HG02943 (cell line): ENCODE results near the gene ZSCAN18.
"Not testable (repeated sequence)": the region's sequence is repeated elsewhere in the genome, so short reads cannot be mapped to it uniquely, and the experiment has no call there.

Source experiments
- ATAC-seq: cut with Tn5 transposase; IDR thresholded peaks from one replicate; pipeline ENCODE4 v1.9.1; 2021; ENCODE audit warnings: mild to moderate bottlenecking, low read depth, moderate library complexity; ENCODE audit not compliant: unreplicated experiment

The ZSCAN18 gene

GRCh38 chr19:58097781-58098681 is at the start of gene ZSCAN18:
Gene ZSCAN18, minus strand, starts transcription at chr19:58098231. Its CDS starts 7,964 bp downstream, at chr19:58090267.
- ATAC-seq: no peak

GRCh38 chr19:58147475-58147874 is 49.4 kb upstream of the ZSCAN18 start:
- ATAC-seq: not testable (repeated sequence)

- no peak for ATAC-seq
Observed at GRCh38 chr19:58145849-58146248, 47.8 kb upstream of the ZSCAN18 start.

- no peak for ATAC-seq
Observed at GRCh38 chr19:58134244-58134643, 36.2 kb upstream of the ZSCAN18 start.

GRCh38 chr19:58129284-58129683 is 31.3 kb upstream of the ZSCAN18 start:
- no peak for ATAC-seq

GRCh38 chr19:58128041-58128685 is 30.1 kb upstream of the ZSCAN18 start:
- ATAC-seq: no peak

- no peak for ATAC-seq
Observed at GRCh38 chr19:58123354-58123753, 25.3 kb upstream of the ZSCAN18 start.

- no peak for ATAC-seq
Observed at GRCh38 chr19:58118979-58119733, 21.1 kb upstream of the ZSCAN18 start.

- ATAC-seq: no peak
Observed at GRCh38 chr19:58117841-58118575, 20.0 kb upstream of the ZSCAN18 start.

- no peak for ATAC-seq
Observed at GRCh38 chr19:58108546-58108817, 10.5 kb upstream of the ZSCAN18 start.

GRCh38 chr19:58107778-58108545 is 9.9 kb upstream of the ZSCAN18 start:
- ATAC-seq: no peak

- no peak for ATAC-seq
Observed at GRCh38 chr19:58098682-58098998, 609 bp upstream of the ZSCAN18 start.

- ATAC-seq: no peak
Observed at GRCh38 chr19:58097349-58097748, 682 bp downstream of the ZSCAN18 start.

- ATAC-seq: no peak
Observed at GRCh38 chr19:58096884-58097283, 1.1 kb downstream of the ZSCAN18 start.

- ATAC-seq: no peak
Observed at GRCh38 chr19:58095328-58095727, 2.7 kb downstream of the ZSCAN18 start.

GRCh38 chr19:58093071-58093470 is 5.0 kb downstream of the ZSCAN18 start:
- ATAC-seq: no peak

- no peak for ATAC-seq
Observed at GRCh38 chr19:58091251-58091995, 6.6 kb downstream of the ZSCAN18 start.

- ATAC-seq: no peak
Observed at GRCh38 chr19:58089846-58090245, 8.2 kb downstream of the ZSCAN18 start.

GRCh38 chr19:58088521-58089052 is 9.4 kb downstream of the ZSCAN18 start:
- ATAC-seq: no peak
